PFSK-1 (cell line): Measurements from ENCODE around the gene ATOSB.

Experiments used
- REST ChIP-seq, 2 experiments: IDR thresholded peaks; 2 replicates each; pipeline versions ENCODE4 v1.6.1 to v1.8.0; 2011 to 2012; ENCODE audit warnings: low read depth in 2 of 2, low read length in 2 of 2, control low read depth in 1 of 2, inconsistent platforms in 1 of 2, mild to moderate bottlenecking in 1 of 2, moderate library complexity in 1 of 2; ENCODE audit not compliant: insufficient read depth in 1 of 2
- SIN3A ChIP-seq: IDR thresholded peaks from 2 replicates; pipeline ENCODE4 v1.6.1; 2012; ENCODE audit warnings: mild to moderate bottlenecking, low read length, moderate library complexity, borderline replicate concordance; ENCODE audit not compliant: insufficient read depth

DNA sequence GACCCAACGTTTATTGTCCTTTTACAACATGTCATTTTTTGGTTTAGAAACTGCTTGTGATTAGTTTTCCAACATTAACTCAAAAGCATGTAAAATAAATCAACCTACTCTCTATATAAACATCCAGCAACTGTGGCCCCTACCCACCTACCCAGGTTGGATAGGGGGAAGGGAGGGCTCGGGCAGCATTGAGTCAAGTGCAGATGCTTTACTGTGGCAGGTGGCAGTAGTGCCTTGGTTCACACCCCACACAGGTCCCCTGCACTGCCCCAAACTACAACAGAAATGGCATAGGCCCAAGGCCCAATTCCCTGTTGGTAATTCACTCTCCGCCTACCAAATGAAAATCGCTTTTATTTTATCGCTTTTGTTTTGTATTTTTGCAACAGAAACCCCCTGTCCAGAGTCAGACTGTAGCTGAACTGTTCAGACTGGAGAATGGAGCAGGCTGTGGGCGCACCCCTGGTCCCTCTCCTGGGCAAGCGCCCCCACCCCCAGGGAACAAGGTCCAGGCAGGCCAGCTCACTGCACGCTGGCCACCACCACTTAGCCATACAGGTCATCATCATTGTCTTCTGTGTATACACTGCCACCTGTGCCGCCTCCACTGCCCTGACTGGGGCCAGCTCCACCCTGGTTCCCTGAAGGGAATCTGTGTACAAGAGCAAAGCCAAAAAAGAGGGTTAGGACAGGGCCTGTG is 58.9 kb downstream of the ATOSB start:
- TF ChIP-seq SIN3A (no peak), REST (IDR thresholded peaks at IDR 0.05; ENCODE audit: insufficient read depth in 1 of 2, low read depth in 2 of 2, low read length in 2 of 2) (no peak)
